ENCODE measurements around the gene PDE3A. TPM values are rescaled to one million over a fixed set of nuclear protein-coding genes. Genes with fewer than 3 reads are reported as not detected.
A peak's percentile ranks its signal among the peaks of the same experiment; 100 is the strongest.

Gene PDE3A
- total RNA-seq, 1 donor from 2014 or later: under 0.01 TPM

- TF ChIP-seq CTCF (IDR thresholded peaks at IDR 0.05; ENCODE audit: insufficient read depth, low read length, severe bottlenecking): no peak
- FAIRE-seq: no peak
Measured at GRCh38 chr12:20620261-20620660, 251.9 kb downstream of the PDE3A start.

GRCh38 chr12:20624718-20625117, 256.4 kb downstream of the PDE3A start:
- DNase-seq (ENCODE audit: low read depth): peak; percentile 25
- no peak for FAIRE-seq
- peak; percentile 17 for TF ChIP-seq CTCF (IDR thresholded peaks at IDR 0.05; ENCODE audit: insufficient read depth, low read length, severe bottlenecking)

More at GRCh38 chr12:20620261-20620660, 251.9 kb downstream of the PDE3A start:
- no peak for DNase-seq (ENCODE audit: low read depth)
- no peak overlapping the region for H3K4me3 ChIP-seq (ENCODE audit: low read depth, low read length)
- no peaks in the 10 kb centered on the region for H3K36me3 ChIP-seq (ENCODE audit: control insufficient read depth, insufficient read depth, low read length)
- H3K27me3 ChIP-seq (ENCODE audit: control insufficient read depth, insufficient read depth, low read length): no peaks in the 10 kb centered on the region

GRCh38 chr12:20625531-20625930, 257.2 kb downstream of the PDE3A start:
- no peak for TF ChIP-seq CTCF (IDR thresholded peaks at IDR 0.05; ENCODE audit: insufficient read depth, low read length, severe bottlenecking)
- FAIRE-seq (no peak), DNase-seq (ENCODE audit: low read depth) (no peak)
- H3K27me3 ChIP-seq (ENCODE audit: control insufficient read depth, insufficient read depth, low read length): no peaks in the 10 kb centered on the region
- no peak overlapping the region for H3K4me3 ChIP-seq (ENCODE audit: low read depth, low read length)
- H3K36me3 ChIP-seq (ENCODE audit: control insufficient read depth, insufficient read depth, low read length): no peaks in the 10 kb centered on the region

More at GRCh38 chr12:20624718-20625117, 256.4 kb downstream of the PDE3A start:
- H3K36me3 ChIP-seq (ENCODE audit: control insufficient read depth, insufficient read depth, low read length): no peaks in the 10 kb centered on the region
- no peaks in the 10 kb centered on the region for H3K27me3 ChIP-seq (ENCODE audit: control insufficient read depth, insufficient read depth, low read length)
- no peak overlapping the region for H3K4me3 ChIP-seq (ENCODE audit: low read depth, low read length)

- no peaks in the 10 kb centered on the region for H3K36me3 ChIP-seq (ENCODE audit: control insufficient read depth, insufficient read depth, low read length)
- DNase-seq (ENCODE audit: low read depth): no peak
- no peaks in the 10 kb centered on the region for H3K27me3 ChIP-seq (ENCODE audit: control insufficient read depth, insufficient read depth, low read length)
- H3K4me3 ChIP-seq (ENCODE audit: low read depth, low read length): no peak overlapping the region
- TF ChIP-seq CTCF (IDR thresholded peaks at IDR 0.05; ENCODE audit: insufficient read depth, low read length, severe bottlenecking): no peak
- FAIRE-seq: no peak
Measured at GRCh38 chr12:20627001-20627588, 258.8 kb downstream of the PDE3A start.

- no peak for TF ChIP-seq CTCF (IDR thresholded peaks at IDR 0.05; ENCODE audit: insufficient read depth, low read length, severe bottlenecking)
- Histone ChIP-seq H3K27me3 (ENCODE audit: control insufficient read depth, insufficient read depth, low read length) (no peaks in the 10 kb centered on the region), H3K36me3 (ENCODE audit: control insufficient read depth, insufficient read depth, low read length) (no peaks in the 10 kb centered on the region), H3K4me3 (ENCODE audit: low read depth, low read length) (no peak overlapping the region)
- no peak for DNase-seq (ENCODE audit: low read depth)
- no peak for FAIRE-seq
Measured at GRCh38 chr12:20628226-20628787, 260.0 kb downstream of the PDE3A start.

GRCh38 chr12:20628999-20629398, 260.7 kb downstream of the PDE3A start:
- TF ChIP-seq CTCF (IDR thresholded peaks at IDR 0.05; ENCODE audit: insufficient read depth, low read length, severe bottlenecking): no peak
- H3K36me3 ChIP-seq (ENCODE audit: control insufficient read depth, insufficient read depth, low read length): no peaks in the 10 kb centered on the region
- no peak for FAIRE-seq

More at GRCh38 chr12:20628999-20629398, 260.7 kb downstream of the PDE3A start:
- DNase-seq (ENCODE audit: low read depth): no peak
- Histone ChIP-seq H3K27me3 (ENCODE audit: control insufficient read depth, insufficient read depth, low read length) (no peaks in the 10 kb centered on the region), H3K4me3 (ENCODE audit: low read depth, low read length) (no peak overlapping the region)

Measured in bronchial epithelial cell (primary cell).